HepG2 (cell line): ENCODE data around the gene KRTAP2-3. TPM values are rescaled to one million over a fixed set of nuclear protein-coding genes. Genes with fewer than 3 reads are reported as not detected.
A peak's percentile ranks its signal among the peaks of the same experiment; 100 is the strongest.
"Not testable (repeated sequence)": the region's sequence is repeated elsewhere in the genome, so short reads cannot be mapped to it uniquely, and the experiment has no call there.

ENCODE experiments used
- ATAC-seq: fragments of 200-7000 bp; cut with Tn5 transposase; 3 replicates; pipeline ENCODE4 v1.9.1; 2020; ENCODE audit warnings: mild to moderate bottlenecking, moderate library complexity
- BruUV-seq: library from RNA; stranded (reverse); fragments of 400-500 nt; replicated peaks from 2 replicates; lab custom pipeline; 2021; lab: Mats Ljungman, UMichigan
- CTCF ChIA-PET: fragments of 300-600 bp; formaldehyde crosslinking; extraction: SDS; loops from one replicate; lab custom pipeline; 2021; ENCODE audit warnings: low total read pairs, inconsistent platforms, low intra/inter-chr PET ratio; lab: Yijun Ruan, JAX
- POLR2A ChIA-PET: fragments of 350-600 bp; sonication (Branson Sonifier 250); formaldehyde crosslinking; loops from one replicate; lab custom pipeline; 2020; ENCODE audit warnings: antibody characterized with exemption, inconsistent platforms; lab: Yijun Ruan, JAX
- DNase-seq: peaks from one replicate; pipeline ENCODE4 v3.0.0-alpha.2; 2015; ENCODE audit warnings: low spot score
- FAIRE-seq: peaks from 3 replicates; lab custom pipeline; 2011; peaks lifted over from hg19 to GRCh38; lab: Jason Lieb, UNC
- H2AFZ ChIP-seq: one replicate; pipeline ENCODE4 v1.6.1; 2011; ENCODE audit warnings: low read length, inconsistent platforms
- H3K27ac ChIP-seq: fragments of 300-600 bp; 3 replicates; pipeline ENCODE4 v1.8.0; 2011; ENCODE audit warnings: mixed run types, mild to moderate bottlenecking, mixed read lengths, low read length, inconsistent platforms; ENCODE audit not compliant: insufficient read depth; ENCODE audit errors: extremely low read length
- H3K27me3 ChIP-seq, 2 experiments: fragments of 200-600 bp in 1 of 2; 2 replicates in 1 of 2; 3 replicates in 1 of 2; pipeline versions ENCODE4 v1.6.0 to v1.8.0; 2011; ENCODE audit warnings: low read length in 2 of 2, mild to moderate bottlenecking in 2 of 2, moderate library complexity in 2 of 2, inconsistent platforms in 1 of 2; ENCODE audit not compliant: insufficient read depth in 2 of 2, control insufficient read depth in 1 of 2
- H3K36me3 ChIP-seq, 2 experiments: fragments of 200-600 bp in 1 of 2; replicated peaks in 1 of 2; 2 replicates in 1 of 2; 3 replicates in 1 of 2; pipeline versions ENCODE4 v1.5.1 to v1.8.0; 2011; ENCODE audit warnings: low read length in 2 of 2, inconsistent platforms in 1 of 2; ENCODE audit not compliant: insufficient read depth in 2 of 2, control insufficient read depth in 1 of 2
- H3K4me1 ChIP-seq: 2 replicates; pipeline ENCODE4 v1.5.1; 2012; ENCODE audit warnings: low read length, inconsistent platforms; ENCODE audit not compliant: insufficient read depth
- H3K4me2 ChIP-seq: 2 replicates; pipeline ENCODE4 v1.6.0; 2011; ENCODE audit warnings: low read depth, low read length, inconsistent platforms
- H3K4me3 ChIP-seq, 3 experiments: fragments of 200-600 bp in 1 of 3; sonication (generic), shearing (Covaris generic) in 1 of 3; replicated peaks in 1 of 3; 2 replicates each; pipeline ENCODE4 v1.5.1; 2011 to 2016; ENCODE audit warnings: low read length in 3 of 3, inconsistent platforms in 2 of 3, low read depth in 2 of 3, mild to moderate bottlenecking in 2 of 3, control low read depth in 1 of 3, mixed read lengths in 1 of 3; ENCODE audit not compliant: insufficient read depth in 1 of 3
- H3K79me2 ChIP-seq: one replicate; pipeline ENCODE4 v1.6.1; 2011; ENCODE audit warnings: low read length, inconsistent platforms; ENCODE audit not compliant: insufficient read depth
- H3K9ac ChIP-seq: 2 replicates; pipeline ENCODE4 v1.6.0; 2011; ENCODE audit warnings: mild to moderate bottlenecking, low read depth, low read length, inconsistent platforms; ENCODE audit not compliant: insufficient read depth
- H3K9me3 ChIP-seq: 2 replicates; pipeline ENCODE4 v1.5.1; 2012; ENCODE audit warnings: mild to moderate bottlenecking, low read length
- H4K20me1 ChIP-seq: 2 replicates; pipeline ENCODE4 v1.6.0; 2011; ENCODE audit warnings: inconsistent platforms, mild to moderate bottlenecking, low read length, moderate library complexity; ENCODE audit not compliant: insufficient read depth
- HDAC6 ChIP-seq: fragments of 200-600 bp; sonication (generic); IDR thresholded peaks from 2 replicates; pipeline ENCODE4 v1.7.0; 2017; ENCODE audit warnings: mild to moderate bottlenecking, antibody characterized with exemption, low read length, low read depth
- PHB2 ChIP-seq: fragments of 450-650 bp; IDR thresholded peaks from 2 replicates; pipeline ENCODE4 v1.6.1; 2018; ENCODE audit not compliant: partially characterized antibody
- STAG1 ChIP-seq: sonication (generic); formaldehyde crosslinking; IDR thresholded peaks from 2 replicates; pipeline ENCODE4 v1.4.0; 2020; ENCODE audit warnings: missing genetic modification reagents
- ZFP1 ChIP-seq: IDR thresholded peaks from 2 replicates; pipeline ENCODE4 v1.6.1; 2016
- ZNF572 ChIP-seq: sonication (generic); formaldehyde crosslinking; IDR thresholded peaks from 2 replicates; pipeline ENCODE4 v1.5.1; 2020; ENCODE audit warnings: mild to moderate bottlenecking, missing genetic modification reagents
- ZNF687 ChIP-seq: sonication (generic); formaldehyde crosslinking; IDR thresholded peaks from 2 replicates; pipeline ENCODE4 v1.5.1; 2020; ENCODE audit warnings: mild to moderate bottlenecking, missing genetic modification reagents, moderate library complexity
- WGBS: methylation state at CpG from one replicate; pipeline ENCODE4 v1.1.6; 2017; ENCODE audit warnings: low lambda C conversion rate; 5-methylcytosine and 5-hydroxymethylcytosine counted together
- in situ Hi-C: cut with HindIII; loops from 2 replicates; pipeline ENCODE4 v1.10.0; 2017; ENCODE audit warnings: low pct_unique_long_range_greater_than_20kb; ENCODE audit not compliant: extremely low pct_ligation_motif_present
- intact Hi-C: fragments of 100-400 bp; cut with micrococcal nuclease; formaldehyde crosslinking; loops from one replicate; pipeline ENCODE4 v1.10.0; 2022; ENCODE audit not compliant: unreplicated experiment
- polyA plus RNA-seq, 8 experiments: library from polyadenylated mRNA; depleted of rRNA in 3 of 8; stranded (reverse) in 7 of 8; unstranded in 1 of 8; fragments of >200 nt; fragmentation: Illumina TruSeq in 4 of 8; extraction: Trizol in 4 of 8; gene quantifications; 2 replicates each; pipeline versions ENCODE4 v1.2.1 to v1.2.3, GENCODE V29; 2011 to 2016; ENCODE audit warnings: low read depth in 4 of 8, missing spikeins in 1 of 8, mixed read lengths in 1 of 8; ENCODE audit not compliant: insufficient read depth in 1 of 8
- total RNA-seq, 5 experiments: library from RNA; depleted of rRNA; stranded (reverse); fragments of >200 nt; fragmentation: Illumina TruSeq; extraction: Trizol; gene quantifications; 2 replicates each; pipeline ENCODE4 v1.2.3, GENCODE V29; 2016; ENCODE audit warnings: low read depth in 1 of 5

Gene KRTAP2-3
- total and polyA plus RNA-seq, 2 of the 13 experiments (the other 11 are each of a cell fraction or from before 2014, with no cell fraction given), result 0.25 TPM; not detected in 1

GRCh38 chr17:41042953-41043352, 17.0 kb downstream of the KRTAP2-3 start:
- CTCF ChIA-PET, result no interaction called here
- WGBS, result 100% methylated on average over 1 of the region's 1 CpG
- H3K4me2 ChIP-seq, result no peak overlapping the region

GRCh38 chr17:41040783-41041571, 18.9 kb downstream of the KRTAP2-3 start, which contains the start of gene KRTAP1-1:
Gene KRTAP1-1, minus strand, starts transcription at chr17:41041450. Its CDS starts 53 bp downstream, at chr17:41041397.
- H3K27ac ChIP-seq, H2AFZ ChIP-seq, H4K20me1 ChIP-seq, DNase-seq, POLR2A ChIA-PET, H3K27me3 ChIP-seq, in situ Hi-C loops, H3K79me2 ChIP-seq, H3K9ac ChIP-seq, CTCF ChIA-PET, H3K4me3 ChIP-seq, H3K36me3 ChIP-seq, H3K4me1 ChIP-seq, H3K4me2 ChIP-seq, FAIRE-seq, BruUV-seq: not testable (repeated sequence)
- H3K9me3 ChIP-seq, result peaks cover 11% of the 10 kb centered on the region
- intact Hi-C loops, result loop anchor here (10.0 kb wide), 1 partner anchor 136 kb away; no protein-coding TSS in a partner anchor
- WGBS, result 71% methylated on average over 10 of the region's 14 CpGs
- TF ChIP-seq STAG1 (CRISPR knock-in tag) (0 out of 2 replicates have a peak, but pooled peaks have one; percentile 3), ZNF687 (peak; percentile 29)
- TF ChIP-seq, all 625 proteins: peak for 2; not testable (repeated sequence) for 623
- not testable (repeated sequence) for ATAC-seq

More at GRCh38 chr17:41042953-41043352, 17.0 kb downstream of the KRTAP2-3 start:
- no peaks in the 10 kb centered on the region for H4K20me1 ChIP-seq
- BruUV-seq, result no TSS peak
- in situ Hi-C loops, result no loop called here
- DNase-seq (no peak), ATAC-seq (no peak), FAIRE-seq (no peak)
- POLR2A ChIA-PET, result no interaction called here
- H3K27me3 ChIP-seq, result no peaks in the 10 kb centered on the region
- H3K36me3 ChIP-seq, result no peaks in the 10 kb centered on the region
- no peak overlapping the region for H3K4me3 ChIP-seq
- H3K79me2 ChIP-seq, result no peaks in the 10 kb centered on the region
- peaks cover 4% of the 10 kb centered on the region for H3K4me1 ChIP-seq
- H2AFZ ChIP-seq, result no peak overlapping the region
- no peak overlapping the region for H3K27ac ChIP-seq
- H3K9me3 ChIP-seq, result peaks cover 11% of the 10 kb centered on the region
- TF ChIP-seq HDAC6, result no peak
- no peak for TF ChIP-seq ZNF572 (CRISPR knock-in tag)
- TF ChIP-seq ZFP1, result peak; percentile 80; the same call in 1 of the 2 replicates
- TF ChIP-seq PHB2, result no peak
- H3K9ac ChIP-seq, result no peak overlapping the region
- intact Hi-C loops, result loop anchor here (10.0 kb wide), 1 partner anchor 138 kb away; no protein-coding TSS in a partner anchor
